ENCODE data around the gene CA9.

The CA9 gene

DNA sequence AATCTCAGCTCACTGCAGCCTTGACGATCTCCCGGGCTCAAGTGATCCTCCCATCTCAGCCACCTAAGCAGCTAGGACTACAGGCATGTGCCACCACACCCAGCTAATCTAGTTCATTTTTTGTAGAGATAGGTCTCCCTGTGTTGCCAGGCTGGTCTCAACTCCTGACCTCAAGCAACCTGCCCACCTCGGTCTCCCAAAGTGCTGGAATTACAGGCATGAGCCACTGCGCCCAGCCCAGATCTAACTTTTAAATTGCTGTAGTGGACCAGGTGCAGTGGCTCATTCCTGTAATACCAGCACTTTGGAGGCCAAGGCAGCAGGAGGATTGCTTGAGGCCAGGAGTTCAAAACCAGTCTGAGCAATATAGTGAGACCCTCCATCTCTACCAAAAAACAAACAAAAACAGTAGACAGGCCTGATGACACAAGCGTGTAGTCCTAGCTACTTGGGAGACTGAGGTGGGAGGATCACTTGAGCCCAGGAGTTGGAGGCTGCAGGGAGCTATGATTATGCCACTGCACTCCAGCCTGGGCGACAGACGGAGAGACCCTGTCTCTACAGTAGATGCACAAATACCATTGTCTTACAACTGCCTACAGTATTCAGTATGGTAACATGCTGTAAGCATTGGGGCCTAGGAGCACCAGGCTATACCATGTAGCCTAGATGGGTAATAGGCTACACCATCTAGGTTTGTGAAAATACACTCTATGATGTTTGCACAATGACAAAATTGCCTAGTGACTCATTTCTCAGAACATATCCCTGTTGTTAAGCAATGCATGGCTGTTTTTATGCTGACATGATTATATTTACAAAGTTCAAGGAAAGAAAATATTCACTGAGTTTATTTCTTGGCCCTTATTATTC lies 21.5 kb upstream of the CA9 start:
- DNase-seq (ENCODE audit: low spot score), result no peak

DNA sequence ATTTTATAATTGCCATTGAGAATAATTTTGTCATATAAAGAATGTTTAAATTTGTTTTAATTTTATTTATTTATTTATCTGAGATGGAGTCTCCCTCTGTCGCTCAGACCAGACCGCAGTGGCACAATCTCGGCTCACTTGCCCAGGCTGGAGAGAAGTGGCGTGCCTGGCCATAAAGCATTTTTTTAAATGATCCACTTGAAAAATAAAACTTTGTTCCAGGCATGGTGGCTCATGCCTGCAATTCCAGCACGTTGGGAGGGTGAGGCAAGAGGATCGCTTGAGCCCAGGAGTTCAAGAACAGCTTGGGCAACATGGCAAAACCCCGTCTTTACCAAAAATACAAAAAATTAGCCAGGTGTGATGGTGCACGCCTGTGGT lies 20.9 kb upstream of the CA9 start:
- DNase-seq (ENCODE audit: low spot score), result no peak

DNA sequence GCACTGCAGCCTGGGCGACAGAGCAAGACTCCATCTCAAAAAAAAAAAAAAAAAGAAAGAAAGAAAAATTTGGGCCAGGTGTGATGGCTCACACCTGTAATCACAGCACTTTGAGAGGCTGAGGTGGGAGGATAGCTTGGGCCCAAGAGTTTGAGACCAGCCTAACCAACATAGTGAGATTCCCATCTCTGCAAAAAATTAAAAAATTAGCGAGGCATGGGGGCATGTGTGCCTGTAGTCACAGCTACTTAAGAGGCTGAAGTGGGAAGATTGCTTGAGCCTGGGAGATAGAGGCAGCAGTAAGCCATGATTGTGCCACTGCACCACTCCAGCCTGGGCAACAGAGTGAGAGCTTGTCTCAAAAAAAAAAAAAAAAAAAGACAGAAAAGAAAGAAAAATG lies 20.1 kb upstream of the CA9 start:
- no peak for DNase-seq (ENCODE audit: low spot score)

DNA sequence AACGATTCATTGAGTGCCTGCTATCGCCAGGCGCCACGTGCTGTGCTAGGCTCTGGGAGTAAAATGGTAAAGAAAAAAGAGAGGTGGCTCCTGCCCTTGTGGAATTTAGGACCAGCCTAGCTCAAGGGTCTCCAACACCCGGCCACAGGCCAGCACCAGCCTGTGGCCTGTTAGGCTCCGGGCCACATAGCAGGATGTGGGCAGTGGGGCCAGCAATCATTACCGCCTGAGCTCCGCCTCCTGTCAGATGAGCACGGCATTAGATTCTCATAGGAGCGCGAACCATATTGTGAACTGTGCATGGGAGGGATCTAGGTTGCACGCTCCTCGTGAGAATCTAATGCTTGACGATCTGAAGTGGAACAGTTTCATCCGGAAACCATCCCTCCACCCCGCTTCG lies 17.4 kb upstream of the CA9 start:
- DNase-seq (ENCODE audit: low spot score), result no peak

DNA sequence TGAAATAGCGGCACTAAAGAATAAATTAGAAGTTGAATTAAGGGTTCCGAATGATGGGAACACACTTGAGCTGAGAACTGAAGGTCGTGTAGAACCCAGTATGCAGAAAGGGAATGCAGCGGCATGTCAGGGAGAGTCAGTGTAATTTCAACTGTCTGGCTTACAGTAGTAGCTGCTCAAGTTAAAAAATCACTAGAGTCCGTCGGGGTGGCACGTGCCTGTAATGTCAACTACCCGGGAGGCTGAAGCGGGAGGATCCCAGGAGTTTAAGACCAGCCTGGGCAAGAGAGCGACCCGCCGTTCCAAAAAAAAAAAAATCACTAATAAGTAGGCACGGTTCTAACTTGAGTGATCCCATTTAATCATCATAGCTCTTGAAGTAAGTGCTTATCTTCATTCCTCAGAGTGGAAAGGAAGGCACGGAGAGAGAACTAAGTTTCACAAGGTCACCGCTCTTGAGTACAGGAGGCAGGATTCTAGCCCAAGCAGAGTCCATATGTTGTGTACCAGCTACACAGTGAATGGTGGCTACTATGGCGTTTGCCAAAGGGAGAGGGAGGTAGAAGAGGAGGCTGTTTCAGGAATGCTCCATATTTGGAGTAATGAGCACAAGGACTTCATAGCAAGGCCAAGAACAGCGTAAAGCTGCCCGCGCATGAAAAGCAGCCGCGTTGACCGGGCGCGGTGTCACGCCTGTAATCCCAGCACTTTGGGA lies 16.7 kb upstream of the CA9 start:
- no peak for DNase-seq (ENCODE audit: low spot score)

DNA sequence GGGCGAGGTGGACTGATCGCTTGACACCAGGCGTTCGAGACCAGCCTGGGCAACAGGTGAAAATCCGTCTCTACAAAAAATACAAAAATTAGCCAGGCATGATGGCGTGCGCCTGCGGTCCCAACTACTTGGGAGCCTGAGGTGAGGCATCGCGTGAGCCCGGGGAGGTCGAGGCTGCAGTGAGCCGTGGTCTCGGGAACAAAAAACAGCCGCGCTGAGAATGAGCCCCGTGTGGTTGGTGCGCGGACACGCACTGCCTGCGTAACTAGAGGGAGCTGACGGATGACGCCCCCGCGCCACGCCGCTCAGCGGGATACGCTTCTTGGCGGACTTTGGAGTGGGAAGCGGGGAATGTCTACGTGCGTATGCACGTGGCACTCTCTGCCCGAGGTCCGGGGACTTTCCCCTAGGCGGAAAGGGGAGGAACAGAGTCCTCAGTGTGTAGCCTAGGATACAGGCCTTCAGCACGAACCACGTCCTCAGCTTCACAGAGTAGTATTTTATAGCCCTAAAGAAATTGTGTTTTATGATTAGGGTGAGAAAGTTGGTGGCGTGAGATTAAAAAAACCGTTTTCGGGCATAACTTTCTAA lies 16.1 kb upstream of the CA9 start, which contains the start of gene RMRP:
TSS of gene RMRP (minus strand) at position 474 of the 591 bp plus-strand sequence.
- DNase-seq (ENCODE audit: low spot score), result peak; percentile 97

DNA sequence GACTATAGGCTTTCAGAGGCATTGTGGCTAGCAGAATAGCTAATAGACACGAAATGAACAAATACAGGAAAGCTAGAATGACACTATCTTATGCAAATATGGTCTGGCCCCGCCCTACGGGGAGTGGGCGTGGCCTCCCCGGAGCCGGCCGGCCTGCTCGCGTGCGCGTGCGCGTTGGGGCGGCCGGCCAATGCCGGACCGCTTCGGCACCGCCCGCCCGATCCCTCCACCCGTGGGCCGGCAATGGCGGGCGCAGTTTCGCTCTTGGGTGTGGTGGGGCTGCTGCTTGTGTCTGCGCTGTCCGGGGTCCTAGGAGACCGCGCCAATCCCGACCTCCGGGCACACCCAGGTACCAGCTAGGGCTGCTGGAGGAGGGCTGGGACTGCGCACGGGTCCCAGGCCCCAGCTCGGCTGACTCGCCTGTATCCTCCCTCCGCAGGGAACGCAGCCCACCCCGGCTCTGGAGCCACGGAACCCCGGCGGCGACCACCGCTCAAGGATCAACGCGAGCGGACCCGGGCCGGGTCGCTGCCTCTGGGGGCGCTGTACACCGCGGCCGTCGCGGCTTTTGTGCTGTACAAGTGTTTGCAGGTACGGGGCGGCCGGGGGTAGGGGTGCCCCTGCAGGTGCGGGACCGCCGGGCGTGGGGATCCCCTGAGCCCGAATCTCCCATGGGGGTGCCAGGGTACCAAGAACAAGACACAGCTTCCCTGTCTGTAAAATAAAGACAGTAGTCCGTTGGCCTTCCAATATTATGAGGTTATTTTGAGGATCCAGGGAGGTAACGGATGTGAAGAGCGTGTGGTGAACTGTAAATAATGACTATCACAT lies 15.4 kb upstream of the CA9 start, which contains the start of gene CCDC107:
TSS of gene CCDC107 (plus strand) at position 156 of the 831 bp plus-strand sequence. CDS start at position 244, 88 bp downstream.
- peak; percentile 92 for DNase-seq (ENCODE audit: low spot score)

DNA sequence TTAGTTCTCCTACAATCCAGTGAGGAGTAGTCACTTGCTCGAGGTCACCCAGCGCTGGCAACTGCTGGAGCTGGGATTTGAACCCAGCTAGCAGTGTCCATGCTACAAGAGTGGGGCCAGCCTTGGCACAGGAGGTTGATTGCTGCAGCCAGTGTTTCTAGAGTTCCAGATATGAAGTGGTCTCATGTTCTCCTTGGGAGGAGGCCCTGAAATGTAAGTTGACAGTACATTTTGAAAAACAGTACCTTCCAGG lies 14.8 kb upstream of the CA9 start:
- DNase-seq (ENCODE audit: low spot score), result no peak

DNA sequence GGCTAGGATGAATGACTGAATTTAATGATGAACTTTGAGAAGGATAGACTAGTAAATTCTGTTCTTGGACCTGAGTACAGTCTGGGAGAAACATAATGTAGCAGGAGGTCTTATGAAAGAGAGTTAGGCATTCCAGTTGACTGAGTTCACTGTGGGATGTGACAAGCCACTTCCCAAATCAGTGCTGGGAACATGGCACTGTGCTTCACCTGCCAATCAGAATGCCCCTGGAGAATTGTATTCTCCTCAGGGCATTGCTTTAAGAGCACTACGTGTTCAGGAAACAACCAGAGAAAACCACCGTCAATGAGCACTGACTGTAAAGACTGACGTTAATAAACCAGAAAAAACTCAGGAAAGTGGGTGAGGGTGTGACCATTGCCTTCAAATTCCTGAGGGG lies 14.4 kb upstream of the CA9 start:
- DNase-seq (ENCODE audit: low spot score), result no peak

DNA sequence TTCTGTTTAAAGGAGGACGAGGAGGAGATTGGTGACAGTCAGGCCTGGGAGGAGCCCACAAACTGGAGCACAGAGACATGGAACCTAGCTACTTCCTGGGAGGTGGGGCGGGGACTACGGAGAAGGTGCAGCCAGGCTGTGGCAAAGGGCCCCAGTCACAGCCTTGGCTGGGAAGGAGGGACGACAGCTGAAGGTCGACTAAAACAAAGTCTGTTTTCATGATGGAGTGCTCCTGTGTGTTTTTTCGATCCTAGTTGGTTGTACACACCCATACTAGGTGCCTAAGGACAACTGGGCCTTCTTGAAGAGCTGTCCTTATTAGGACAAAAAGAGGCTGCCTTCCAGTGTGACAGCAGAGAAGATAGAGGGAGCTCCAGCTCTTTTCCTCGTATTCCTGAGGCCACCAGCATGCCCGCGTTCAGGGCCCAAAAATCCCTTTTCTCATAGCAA lies 12.7 kb upstream of the CA9 start:
- DNase-seq (ENCODE audit: low spot score), result no peak

DNA sequence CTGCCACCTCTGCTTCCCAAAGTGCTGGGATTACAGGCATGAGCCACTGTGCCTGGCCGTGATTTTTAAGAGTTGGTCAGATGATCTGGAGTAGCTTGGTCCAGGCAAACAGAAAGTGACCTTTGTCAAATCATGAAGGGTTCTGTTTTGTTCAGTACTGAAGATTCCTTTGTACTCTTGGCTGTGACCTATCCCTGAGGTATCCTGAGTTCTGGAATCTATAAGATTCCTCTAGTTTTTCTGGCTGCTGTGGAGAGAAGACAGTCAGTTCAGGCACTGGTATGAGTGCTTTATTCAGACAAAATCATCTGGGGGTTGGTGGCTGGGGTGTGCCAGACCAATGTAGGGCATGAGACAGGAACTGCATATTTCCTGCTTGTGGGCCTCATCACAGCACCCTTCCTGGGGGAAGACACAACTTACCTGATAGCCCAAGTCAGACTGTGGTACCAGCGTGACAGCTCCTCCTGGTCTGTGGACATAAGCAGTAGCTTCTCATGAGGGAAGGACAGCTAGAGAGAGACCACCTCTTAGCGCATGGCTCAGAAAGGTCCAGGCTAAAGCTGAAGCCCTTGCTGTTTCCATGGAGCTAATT lies 11.9 kb upstream of the CA9 start:
- no peak for DNase-seq (ENCODE audit: low spot score)

DNA sequence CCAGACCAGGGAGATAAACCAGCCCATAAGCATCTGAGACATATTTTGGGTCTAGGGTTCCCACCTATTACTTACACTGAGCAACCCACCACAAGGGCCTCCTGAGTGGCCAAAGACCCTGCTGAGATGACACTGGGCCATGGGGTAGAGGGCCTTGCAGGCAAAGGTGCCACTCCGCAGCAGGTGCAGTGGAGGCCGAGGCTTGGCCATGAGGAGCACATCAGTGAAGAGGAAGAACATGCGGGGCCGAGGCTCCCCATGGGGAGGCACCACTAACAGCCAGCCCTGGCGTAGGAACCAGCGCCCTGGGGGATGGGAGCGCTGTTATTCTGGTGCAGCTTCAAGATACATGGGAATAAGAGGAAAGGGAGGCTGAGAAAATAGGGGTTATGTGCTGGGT lies 11.3 kb upstream of the CA9 start:
- DNase-seq (ENCODE audit: low spot score), result no peak

DNA sequence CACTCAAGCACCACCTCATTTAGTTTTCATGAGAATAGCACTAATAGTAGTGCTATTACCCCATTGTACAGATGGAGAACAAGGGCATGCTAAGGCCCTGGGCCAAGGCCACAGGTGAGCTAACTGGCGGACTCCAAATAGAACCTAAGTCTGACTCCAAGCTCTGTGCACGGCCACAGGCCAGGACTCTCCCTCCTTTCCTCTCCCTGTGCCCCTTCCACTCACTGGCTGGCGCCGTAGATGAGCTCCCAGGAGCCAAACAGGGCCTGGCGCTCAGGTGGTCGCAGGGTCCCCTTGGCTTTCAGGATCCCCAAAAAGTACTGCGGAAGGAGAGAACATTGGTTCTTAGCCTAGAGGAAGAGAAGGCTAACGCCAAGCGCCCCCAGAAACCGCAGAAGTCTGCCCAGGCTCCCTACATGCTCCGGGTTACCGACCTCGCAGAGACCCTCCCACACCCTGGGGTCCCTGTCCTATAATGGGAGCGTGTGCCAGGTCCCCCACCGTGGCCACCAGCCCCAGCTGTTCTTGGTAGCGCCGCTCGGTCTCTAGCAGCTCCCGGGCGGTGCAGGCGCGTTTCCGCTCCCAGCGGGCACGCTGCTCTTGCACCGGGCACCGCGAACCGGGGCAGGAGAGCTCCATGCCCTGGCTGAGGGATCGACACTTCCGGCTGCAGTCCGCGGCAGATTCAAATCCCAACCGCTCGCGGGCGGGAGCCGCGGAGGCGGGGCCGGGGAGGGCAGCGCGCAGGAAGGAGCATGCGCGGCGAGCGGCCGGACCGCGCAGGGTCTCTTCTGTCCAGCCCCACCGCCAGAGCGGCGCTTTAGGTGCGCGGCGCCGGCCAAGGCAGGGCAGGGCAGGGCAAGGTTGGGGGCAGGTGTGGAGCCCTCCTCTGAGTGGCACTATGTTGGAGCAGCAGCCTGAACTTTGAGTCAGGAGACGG lies 8.9 kb upstream of the CA9 start, which contains the start of gene ARHGEF39:
TSS of gene ARHGEF39 (minus strand) at position 665 of the 940 bp plus-strand sequence. CDS start at position 639, 26 bp downstream.
- DNase-seq (ENCODE audit: low spot score), result peak; percentile 76

DNA sequence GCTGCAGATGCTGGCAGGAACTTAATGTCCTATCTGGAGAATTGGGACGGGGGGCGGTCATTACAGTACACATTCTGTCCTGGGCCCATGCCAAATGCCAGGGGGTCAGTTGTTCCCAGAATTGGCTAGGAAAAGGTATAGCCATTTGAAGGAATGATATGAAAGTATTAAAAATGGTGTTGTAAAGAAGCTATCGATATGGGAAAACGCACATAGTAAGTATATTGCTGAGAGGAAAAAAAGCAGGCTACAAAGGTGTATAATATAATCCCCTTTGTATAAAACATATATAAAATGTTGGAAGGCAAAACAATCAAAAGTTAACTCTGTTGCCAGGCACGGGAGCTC lies 8.3 kb upstream of the CA9 start:
- DNase-seq (ENCODE audit: low spot score), result no peak

DNA sequence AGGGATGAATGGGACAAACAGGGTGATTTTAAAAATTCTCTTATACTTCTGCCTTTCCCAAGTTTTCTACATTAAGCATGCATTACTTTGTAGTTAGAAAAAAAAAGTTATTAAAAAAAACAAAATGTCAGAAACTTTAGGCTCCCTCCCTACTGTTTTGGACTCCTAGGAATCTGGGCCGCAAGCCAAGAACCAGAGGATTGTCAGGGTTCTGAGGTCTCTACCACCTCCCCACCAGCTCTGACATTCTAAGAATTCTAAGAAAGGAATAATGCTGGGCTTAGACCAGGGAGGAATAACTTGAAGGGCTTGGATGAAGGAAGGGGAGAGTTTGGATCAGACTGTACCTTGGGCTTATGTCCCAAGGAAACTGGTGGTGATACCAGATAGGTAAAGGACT lies 7.7 kb upstream of the CA9 start:
- DNase-seq (ENCODE audit: low spot score), result no peak

DNA sequence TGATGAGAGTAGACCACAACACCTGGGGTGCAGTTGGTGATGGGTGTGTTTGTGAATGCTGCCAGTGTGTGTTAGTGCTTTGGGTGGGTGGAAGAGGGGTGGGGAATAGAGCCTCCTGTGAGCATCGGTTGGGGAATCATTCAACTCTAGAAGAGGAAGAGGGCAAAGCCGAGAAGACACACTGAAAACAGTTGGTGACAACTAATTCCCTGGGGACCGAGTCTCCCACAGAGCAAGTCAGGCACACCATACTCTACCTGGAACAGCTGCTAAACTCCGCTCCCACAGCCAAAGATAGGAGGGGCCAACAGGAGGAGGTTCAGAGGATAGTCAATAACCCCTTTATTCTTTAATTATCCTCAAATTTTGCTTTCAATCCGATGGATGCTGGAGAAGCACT lies 7.2 kb upstream of the CA9 start:
- no peak for DNase-seq (ENCODE audit: low spot score)

DNA sequence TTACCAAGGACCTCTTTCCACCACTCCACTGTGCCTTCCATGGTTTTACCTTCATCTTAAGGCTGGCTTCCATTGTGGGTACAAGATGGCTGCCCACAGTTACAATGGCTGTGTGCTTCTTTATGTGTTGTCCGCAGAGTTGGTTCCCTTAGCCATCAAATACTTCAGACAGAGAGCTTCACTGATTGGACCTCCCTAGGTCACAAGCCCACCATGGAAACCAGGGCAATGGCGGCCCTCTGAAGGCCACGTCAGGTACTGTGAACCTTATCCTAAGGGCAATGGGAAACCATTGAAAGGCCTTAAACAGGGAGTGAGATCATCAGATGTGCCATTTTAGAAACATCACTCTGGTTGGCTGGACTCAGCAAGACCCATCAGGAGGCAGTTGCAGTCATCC lies 5.8 kb upstream of the CA9 start:
- DNase-seq (ENCODE audit: low spot score), result no peak

DNA sequence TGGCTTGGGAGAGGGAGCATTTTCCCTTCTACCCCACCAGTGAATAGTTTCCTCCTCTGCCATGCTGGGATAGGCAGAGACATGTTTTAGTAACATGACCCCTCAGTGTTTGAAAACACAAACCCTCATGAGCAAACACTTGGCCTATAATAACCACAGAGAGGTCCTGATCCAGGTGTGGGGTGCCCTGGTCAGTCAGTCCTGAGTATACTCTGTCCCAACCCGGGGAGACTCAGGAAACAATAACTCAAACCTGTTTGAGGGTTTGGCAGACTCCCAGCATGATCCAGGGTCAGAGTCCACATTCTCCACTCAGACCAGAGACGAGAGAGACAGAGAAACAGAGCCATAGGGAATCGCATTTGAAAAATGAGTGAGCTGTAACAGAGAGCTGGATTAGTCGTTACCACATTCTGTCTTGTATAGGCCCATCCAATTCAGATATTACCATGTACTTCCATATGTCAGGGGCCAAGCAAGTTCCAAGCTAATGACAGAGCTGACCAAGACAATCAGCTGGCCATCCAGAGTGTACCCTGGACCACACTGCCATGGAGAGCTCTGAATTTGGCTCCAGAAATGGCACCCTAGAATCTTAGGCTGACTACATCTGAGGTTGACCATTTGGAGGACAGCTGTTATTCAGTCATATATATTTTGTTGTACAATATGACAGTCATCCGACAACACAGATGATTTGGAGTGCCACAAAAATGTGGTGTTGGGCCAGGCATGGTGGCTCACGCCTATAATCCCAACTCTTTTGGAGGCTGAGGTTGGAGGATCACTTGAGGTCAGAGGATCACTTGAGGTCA lies 4.2 kb upstream of the CA9 start:
- no peak for DNase-seq (ENCODE audit: low spot score)

DNA sequence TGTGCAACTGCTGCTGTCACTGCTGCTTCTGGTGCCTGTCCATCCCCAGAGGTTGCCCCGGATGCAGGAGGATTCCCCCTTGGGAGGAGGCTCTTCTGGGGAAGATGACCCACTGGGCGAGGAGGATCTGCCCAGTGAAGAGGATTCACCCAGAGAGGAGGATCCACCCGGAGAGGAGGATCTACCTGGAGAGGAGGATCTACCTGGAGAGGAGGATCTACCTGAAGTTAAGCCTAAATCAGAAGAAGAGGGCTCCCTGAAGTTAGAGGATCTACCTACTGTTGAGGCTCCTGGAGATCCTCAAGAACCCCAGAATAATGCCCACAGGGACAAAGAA lies 265 bp downstream of the CA9 start:
- DNase-seq (ENCODE audit: low spot score), result no peak

DNA sequence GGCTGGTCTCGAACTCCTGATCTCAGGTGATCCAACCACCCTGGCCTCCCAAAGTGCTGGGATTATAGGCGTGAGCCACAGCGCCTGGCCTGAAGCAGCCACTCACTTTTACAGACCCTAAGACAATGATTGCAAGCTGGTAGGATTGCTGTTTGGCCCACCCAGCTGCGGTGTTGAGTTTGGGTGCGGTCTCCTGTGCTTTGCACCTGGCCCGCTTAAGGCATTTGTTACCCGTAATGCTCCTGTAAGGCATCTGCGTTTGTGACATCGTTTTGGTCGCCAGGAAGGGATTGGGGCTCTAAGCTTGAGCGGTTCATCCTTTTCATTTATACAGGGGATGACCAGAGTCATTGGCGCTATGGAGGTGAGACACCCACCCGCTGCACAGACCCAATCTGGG lies 1.5 kb downstream of the CA9 start:
- no peak for DNase-seq (ENCODE audit: low spot score)

Data from hematopoietic multipotent progenitor cell treated with erythropoietin and hydrocortisone succinate and interleukin-3 and kit ligand, for 15 days (in vitro differentiated cells).